HG03159 (cell line): ENCODE measurements around the gene IL1RAP.

Source experiments
- ATAC-seq: cut with Tn5 transposase; IDR thresholded peaks from one replicate; pipeline ENCODE4 v1.9.1; 2021; ENCODE audit warnings: mild to moderate bottlenecking, moderate library complexity; ENCODE audit not compliant: unreplicated experiment

Gene IL1RAP

GRCh38 chr3:190541008-190541407 lies 27.1 kb downstream of the IL1RAP start:
- ATAC-seq: no peak

- ATAC-seq: no peak
Observed at GRCh38 chr3:190541560-190541959, 27.7 kb downstream of the IL1RAP start.

- ATAC-seq: no peak
Observed at GRCh38 chr3:190542846-190543245, 29.0 kb downstream of the IL1RAP start.

DNA sequence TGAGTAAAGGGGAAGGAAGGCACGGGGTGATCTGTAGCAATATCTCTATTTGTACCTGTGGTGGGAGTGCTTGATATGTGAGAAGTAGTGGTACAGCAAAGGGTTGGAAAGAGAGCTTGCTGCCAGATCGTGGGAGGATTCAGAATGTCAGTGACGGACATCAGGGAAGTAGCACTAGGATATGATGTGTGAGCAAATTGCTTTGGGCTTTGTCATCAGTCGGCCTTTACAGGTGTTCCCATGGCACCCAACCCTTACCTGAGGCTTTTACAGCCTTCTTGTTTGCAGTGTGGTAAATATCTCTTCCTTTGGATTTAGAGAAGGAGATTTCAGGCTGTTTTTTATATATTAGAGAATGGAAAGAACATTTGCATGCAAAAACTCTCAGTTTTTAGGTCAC lies 29.8 kb downstream of the IL1RAP start:
- ATAC-seq: no peak

GRCh38 chr3:190545191-190545590 lies 31.3 kb downstream of the IL1RAP start:
- ATAC-seq: no peak

- ATAC-seq: no peak
Observed at GRCh38 chr3:190546881-190547510, 33.1 kb downstream of the IL1RAP start.

- no peak for ATAC-seq
Observed at GRCh38 chr3:190548031-190548656, 34.3 kb downstream of the IL1RAP start.

DNA sequence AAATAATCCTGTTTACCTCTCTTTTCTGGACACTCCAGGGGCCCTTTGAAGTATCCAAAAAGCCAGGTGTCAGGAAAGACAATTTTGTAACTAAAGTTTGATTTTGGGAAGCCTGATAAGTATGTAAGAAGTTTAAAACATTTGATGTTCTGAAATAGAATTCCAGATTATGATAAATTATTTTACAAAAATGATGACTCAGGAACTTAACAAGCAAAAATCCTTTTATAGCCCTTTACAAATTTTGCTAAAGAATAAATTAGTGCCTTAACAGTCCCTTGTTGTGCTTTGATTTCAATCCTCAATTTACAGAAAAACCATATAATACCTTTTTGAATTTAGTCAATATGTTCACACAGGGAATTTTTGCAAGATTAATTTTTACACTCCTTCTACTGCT lies 38.1 kb downstream of the IL1RAP start:
- ATAC-seq: no peak

GRCh38 chr3:190552969-190553759 lies 39.3 kb downstream of the IL1RAP start:
- no peak for ATAC-seq

- no peak for ATAC-seq
Observed at GRCh38 chr3:190554197-190554596, 40.3 kb downstream of the IL1RAP start.

- no peak for ATAC-seq
Observed at GRCh38 chr3:190556351-190556750, 42.5 kb downstream of the IL1RAP start.

GRCh38 chr3:190557296-190557695 lies 43.4 kb downstream of the IL1RAP start:
- ATAC-seq: no peak

GRCh38 chr3:190558316-190558715 lies 44.4 kb downstream of the IL1RAP start:
- ATAC-seq: no peak

DNA sequence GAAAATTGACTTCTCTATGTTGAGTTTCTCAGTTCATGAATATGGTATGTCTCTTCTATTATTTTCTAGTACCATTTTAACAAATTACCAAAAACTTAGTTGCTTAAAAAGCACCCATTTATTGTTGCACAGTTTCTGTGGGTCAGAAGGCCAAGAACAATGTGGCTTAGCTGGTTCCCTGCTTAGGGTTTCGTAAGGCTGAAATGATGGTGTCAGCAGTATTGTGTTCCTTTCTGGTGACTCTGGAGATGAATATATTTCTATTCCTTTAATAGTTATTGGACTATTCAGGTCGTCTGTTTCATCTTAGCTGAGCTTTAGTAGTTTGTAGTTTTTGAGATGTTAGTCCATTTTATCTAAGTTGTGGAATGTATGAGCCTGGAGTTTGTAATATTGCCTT lies 44.9 kb downstream of the IL1RAP start:
- no peak for ATAC-seq

DNA sequence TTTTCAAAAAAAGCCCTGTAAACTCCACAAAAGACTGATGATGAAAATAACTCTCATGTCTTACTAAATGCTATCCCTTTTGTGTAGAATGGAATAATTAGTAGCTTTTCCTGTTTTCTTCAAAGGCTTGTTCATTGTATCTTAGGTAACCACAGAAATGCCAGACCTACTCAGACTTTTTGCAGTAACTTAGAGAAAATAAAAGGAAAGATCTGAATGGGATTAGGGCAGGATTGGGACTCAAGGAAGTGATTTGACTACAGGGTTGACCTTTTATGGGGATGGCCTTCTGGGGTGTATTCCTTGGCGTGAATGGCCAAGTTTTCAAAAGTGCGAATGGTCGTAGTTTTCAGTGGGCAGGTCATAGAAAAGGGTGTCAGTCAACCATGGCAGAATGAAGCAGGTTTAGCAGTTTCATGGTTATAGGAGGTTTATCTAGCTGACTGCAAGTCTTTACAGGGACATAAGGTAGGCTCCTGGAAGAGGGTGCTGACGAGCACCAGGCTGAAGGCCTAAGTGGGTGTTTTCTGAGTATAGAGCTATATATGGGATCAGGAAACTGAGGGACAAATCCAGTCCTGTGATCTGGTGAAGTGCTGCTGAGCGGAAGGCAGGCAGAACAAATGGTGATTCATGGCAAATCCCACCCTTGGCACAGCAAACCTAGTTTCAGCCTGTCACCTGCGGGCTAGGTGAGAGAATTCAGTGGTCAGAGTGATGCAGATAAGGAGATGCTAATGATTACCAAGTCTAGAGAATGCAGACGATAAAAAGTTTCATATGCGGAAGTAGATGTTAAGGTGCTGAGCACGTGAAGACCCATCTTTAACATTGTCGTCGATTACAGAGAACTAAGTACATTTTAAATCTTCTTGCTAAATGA lies 46.4 kb downstream of the IL1RAP start:
- no peak for ATAC-seq

DNA sequence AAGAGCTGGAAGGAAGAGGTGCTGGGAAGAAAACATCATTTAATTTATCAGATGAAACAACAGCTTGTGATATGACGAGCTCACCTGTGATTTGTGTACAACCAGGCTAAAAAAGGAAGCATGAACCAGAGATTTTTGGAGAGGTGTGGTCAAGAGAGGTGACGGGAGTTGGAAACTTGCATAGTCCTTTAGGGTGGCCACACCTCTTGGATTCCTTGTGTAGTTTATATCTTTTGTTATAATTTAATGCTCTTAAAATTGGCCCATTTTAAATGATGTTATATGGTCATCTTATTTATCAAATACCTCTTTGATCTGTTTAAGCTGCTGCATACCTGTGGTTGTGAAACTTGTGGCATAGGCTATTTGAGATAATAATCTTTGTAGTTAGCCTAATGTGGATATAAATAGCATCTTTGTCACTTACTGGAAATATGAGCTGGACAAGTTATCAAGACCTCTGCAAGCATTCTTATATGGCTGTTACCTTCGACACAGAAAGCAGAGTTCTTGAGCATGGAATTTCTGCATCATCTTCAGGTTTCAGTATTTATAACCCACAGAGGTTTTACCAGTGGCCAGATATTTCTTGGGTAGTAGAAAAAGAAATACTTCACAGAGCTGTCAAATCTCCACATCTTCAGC lies 49.1 kb downstream of the IL1RAP start:
- ATAC-seq: no peak

- ATAC-seq: no peak
Observed at GRCh38 chr3:190564175-190564574, 50.3 kb downstream of the IL1RAP start.

DNA sequence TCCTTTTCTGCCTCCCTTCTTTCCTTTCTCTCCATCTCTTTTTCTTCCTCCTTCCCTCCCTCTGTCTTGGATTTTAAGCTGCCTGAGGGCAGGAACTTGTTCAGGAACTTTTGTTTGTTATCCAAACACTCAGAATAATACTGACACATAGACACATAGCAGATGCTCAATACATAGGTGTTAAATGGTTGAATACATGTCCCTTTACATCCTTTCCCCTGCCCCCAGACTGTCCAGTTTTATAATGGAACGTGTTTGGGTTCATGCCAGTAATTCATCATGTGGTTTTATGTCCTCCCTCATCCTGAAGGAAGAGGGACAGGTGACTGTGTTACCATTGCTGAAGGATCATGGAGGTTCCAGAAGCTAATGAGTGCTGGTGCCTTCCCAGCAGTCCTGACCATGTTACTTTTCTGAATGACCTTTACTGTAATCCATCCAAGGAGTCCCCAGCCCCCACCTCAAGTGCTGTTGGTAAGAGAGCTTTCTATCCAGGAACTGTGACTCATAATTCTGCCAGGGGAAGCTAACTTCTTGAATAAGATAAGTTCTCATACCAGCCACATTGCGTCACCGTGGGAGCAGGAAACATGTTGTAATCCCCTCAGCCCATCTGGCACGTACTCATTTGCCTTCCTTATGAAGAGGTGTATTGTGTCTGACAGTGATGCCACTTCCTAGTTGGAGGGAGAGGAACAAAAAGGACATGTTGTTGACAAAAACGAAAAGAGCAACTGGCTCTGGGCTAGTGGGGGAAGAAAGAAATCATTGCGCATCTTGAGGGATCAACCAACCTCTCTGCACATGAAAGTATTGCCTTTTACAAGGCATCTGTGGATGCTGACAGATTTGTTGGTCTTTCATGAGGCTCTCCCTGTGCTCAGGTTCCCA lies 52.4 kb downstream of the IL1RAP start:
- no peak for ATAC-seq

GRCh38 chr3:190568036-190568435 lies 54.2 kb downstream of the IL1RAP start:
- no peak for ATAC-seq

DNA sequence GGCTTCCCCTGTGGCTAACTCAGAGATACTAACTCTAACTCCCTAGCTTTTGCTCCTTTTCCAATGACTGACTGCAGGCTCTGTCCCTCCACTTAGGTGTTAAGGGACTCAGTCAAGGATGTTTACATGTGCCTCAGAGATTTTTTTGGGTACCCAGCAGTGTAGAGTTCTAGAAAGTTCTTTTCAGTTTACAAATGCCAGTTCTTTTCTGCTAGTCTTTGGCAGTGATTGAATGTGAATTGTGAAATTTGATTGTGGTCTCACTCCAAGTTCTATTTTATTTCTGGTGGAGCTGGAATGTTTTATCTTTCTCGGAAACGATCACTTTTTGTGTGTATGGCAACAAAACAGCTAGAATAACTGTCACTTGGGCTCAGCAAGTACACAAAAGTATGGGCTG lies 60.6 kb downstream of the IL1RAP start:
- ATAC-seq: no peak
